GM21528 (cell line): ENCODE data around the gene PSMB4.
A peak's percentile ranks its signal among the peaks of the same experiment; 100 is the strongest.
"Not testable (repeated sequence)": the region's sequence is repeated elsewhere in the genome, so short reads cannot be mapped to it uniquely, and the experiment has no call there.

Experiments
- ATAC-seq: cut with Tn5 transposase; IDR thresholded peaks from one replicate; pipeline ENCODE4 v1.9.1; 2021; ENCODE audit warnings: mild to moderate bottlenecking, moderate library complexity; ENCODE audit not compliant: unreplicated experiment, low FRiP score

The PSMB4 gene

GRCh38 chr1:151399324-151400171 is at the start of gene PSMB4:
Gene PSMB4 (plus strand): TSS chr1:151399573. CDS start chr1:151399588, 15 bp downstream.
- ATAC-seq = peak; percentile 82

DNA sequence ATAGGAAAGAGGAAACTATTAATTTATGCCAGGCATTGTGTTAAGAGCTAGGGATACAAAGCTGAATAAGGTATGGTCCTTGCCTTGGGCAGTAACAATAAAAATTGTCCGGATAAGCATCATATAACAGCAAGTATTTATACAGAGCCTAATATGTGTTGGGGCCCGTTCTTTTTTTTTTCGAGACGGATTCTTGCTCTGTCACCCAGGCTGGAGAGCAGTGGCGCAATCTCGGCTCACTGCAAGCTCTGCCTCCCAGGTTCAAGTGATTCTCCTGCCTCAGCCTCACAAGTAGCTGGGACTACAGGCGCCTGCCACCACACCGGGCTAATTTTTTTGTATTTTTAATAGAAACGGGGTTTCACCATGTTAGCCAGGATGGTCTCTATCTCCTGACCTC is 49.0 kb upstream of the PSMB4 start:
- not testable (repeated sequence) for ATAC-seq

DNA sequence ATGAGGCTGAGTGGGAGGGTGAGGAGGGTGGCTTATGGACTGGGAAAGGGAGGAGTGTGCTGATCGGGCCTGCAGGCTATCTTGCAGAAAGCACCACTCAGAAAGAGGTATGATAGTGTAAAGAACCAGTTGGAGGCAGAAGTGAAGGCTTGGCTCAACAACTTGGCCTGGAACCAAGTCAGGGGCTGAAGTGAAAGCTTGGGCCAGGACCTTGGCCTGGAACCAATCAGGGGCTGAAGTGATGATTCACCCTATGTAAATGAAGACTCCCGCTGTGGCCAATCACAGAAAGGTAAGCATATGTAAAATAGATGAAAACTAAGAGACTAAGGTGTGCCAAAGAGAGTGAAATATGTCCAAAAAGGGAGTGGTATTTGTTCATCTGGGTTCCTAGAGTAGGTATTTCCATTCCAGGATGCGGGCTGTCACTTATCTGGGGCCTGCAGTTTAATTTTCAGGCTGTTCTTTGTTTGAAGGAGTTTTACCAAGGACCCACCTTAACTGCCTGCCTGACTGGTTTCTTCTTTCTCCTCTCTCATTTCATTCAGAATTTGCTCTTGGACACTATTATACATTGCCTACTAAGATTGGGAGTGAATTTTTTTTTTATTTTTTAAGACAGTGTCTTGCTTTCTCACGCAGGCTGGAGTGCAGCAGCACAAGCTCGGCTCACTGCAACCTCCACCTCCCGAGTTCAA is 47.2 kb upstream of the PSMB4 start:
- ATAC-seq = no peak

- ATAC-seq = no peak
These were observed 42.7 kb upstream of the PSMB4 start for GRCh38 chr1:151356696-151357095.

- ATAC-seq = no peak
These were observed 37.5 kb upstream of the PSMB4 start for GRCh38 chr1:151361883-151362282.

DNA sequence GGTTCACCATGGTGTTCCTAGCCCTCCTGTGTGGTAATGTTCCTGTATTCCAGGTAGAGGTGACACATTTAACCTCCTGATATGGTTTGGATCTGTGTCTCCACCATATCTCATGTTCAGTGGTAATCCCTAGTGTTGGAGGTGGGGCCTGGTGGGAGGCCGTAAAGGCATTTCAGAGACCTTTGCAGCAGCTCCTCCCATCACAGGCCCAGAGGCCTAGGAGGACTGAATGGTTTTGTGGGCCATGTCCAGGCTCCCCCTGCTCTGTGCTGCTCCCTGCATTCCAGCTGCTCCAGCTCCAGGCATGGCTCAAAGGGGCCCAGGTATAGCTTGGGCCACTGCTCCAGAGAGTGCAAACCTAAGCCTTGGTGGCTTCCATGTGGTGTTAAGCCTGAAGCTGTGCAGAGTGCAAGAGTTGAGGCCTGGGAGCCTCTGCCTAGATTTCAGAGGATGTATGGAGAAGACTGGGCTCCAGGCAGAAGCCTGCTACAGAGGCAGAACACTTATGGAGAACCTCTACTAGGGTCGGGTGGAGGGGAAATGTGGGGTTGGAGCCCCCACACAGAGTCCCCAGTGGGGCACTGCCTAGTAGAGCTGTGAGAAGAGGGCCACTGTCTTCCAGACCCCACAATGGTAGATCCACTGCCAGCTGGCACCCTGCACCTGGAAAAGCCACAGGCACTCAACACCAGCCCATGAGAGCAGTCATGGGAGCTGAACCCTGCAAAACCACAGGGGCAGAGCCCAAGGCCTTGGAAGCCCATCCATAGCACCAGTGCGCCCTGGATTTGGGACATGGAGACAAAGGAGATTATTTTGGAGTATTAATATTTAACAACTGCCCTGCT is 36.8 kb upstream of the PSMB4 start:
- no peak for ATAC-seq

DNA sequence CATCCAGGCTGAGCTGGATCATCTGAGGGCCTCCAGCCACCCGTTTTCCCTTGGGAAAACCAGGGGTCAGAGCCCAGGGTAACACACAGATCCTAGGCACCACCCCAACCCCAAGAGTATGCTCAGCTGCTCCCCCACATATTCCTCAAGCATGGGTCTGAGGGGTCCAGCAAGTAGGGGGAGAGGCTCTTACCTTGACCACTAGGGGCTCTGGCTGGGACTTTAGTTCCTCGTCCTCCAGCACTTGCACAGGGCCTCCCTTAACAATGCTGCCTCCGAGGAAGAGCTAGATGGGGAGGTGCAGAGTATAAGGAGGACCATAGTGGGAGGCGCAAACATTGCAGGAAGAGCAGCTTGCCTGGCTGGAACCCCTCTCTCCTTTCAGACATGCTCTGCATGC is 34.4 kb upstream of the PSMB4 start:
- no peak for ATAC-seq

DNA sequence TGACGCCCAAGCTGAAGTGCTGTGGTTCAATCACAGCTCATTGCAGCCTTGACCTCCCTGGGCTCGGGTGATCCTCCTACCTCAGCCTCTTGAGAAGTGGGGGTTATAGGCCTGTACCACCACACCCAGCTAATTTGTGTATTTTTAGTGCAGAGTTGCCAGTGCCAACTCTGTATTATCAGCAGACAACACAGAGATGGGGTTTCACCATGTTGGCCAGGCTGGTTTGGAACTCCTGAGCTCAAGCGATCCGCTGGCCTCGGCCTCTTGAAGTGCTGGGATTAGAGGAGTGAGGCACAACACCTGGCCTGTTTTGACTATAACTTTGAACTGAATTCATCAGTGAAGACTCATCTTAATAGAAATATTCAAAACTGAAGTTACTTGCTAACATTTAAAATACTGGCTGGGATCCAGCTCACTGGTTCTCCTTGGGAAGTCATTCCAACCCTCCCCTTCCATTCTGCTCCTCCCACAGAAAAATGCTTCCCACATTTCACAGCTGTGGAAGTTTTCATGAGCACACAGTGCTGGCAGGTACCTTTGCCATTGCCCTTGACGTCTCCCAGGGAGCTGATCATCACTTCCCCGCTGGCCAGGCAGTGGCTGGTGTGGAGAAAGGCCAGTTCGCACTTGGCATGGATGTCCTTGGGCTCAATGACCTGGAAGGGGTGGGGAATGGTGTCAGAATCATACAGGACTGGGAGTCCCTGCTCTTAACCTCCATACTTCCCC is 31.5 kb upstream of the PSMB4 start:
- no peak for ATAC-seq

- ATAC-seq = no peak
These were observed 30.7 kb upstream of the PSMB4 start for GRCh38 chr1:151368393-151369301.

DNA sequence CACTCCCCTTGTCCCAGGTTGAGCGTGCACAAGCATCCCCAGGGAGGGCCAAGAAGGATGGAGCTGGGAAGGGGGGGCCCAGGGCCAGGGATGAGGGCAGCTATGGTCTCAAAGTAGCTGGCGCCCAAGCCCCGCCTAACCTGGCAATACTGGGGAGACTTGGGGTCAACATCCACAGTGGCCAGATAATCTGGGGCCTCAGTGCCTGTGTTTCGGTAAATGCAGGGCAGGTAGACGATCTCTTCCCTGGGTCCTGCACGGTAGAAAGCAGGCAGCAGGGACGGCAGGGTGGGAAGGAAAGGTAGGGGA is 30.1 kb upstream of the PSMB4 start:
- ATAC-seq = no peak

- no peak for ATAC-seq
These were observed 29.7 kb upstream of the PSMB4 start for GRCh38 chr1:151369621-151370048.

- no peak for ATAC-seq
These were observed 29.0 kb upstream of the PSMB4 start for GRCh38 chr1:151370211-151370911.

- no peak for ATAC-seq
These were observed 27.9 kb upstream of the PSMB4 start for GRCh38 chr1:151371370-151372057.

DNA sequence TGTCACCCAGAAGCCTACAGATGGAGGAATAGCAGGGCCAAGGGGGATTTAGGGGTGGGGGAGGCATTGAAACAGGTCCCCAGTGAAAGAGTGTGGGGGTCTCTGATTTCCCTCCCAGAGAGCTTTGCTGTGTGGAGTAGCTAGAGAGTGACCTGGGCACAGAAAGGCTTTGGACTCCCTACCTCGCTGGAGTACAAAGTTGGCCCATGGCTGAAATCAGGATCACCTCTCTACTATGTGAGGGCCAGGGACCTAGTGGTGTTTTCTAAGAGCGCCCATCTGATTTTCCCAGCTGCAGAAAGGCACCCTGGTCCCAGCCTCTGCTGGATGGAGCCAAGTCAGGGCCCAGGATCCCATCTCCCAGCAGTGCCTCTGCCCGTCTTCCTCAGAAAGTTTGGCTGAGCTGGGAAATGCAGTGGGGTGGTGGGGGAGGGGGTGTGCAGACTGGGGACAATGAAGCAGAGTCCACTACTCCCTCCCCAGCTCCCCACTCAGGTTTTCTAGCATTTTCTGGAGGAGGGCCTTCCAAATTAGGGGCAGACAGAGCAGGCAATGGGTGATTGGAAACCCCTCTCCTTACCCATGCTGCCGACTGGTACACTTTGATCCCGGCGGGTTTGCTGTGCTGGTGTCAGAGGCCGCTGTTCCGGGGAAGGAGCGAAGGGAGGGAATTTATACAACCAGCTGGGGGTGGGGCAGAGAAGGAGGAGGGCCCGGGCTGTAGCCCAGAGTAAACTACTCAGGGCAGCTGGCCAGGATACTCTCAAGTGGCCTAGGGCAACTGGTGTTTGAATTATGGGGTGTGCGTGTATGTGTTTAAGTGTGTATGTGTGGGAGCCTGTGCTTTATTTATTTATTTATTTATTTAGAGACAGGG is 27.1 kb upstream of the PSMB4 start, which contains the start of gene SELENBP1:
Gene SELENBP1 (minus strand): TSS at position 648 of the 877 bp plus-strand sequence. CDS start 64 bp downstream, at position 584.
- no peak for ATAC-seq

GRCh38 chr1:151373196-151373595 is 26.2 kb upstream of the PSMB4 start:
- ATAC-seq = no peak

DNA sequence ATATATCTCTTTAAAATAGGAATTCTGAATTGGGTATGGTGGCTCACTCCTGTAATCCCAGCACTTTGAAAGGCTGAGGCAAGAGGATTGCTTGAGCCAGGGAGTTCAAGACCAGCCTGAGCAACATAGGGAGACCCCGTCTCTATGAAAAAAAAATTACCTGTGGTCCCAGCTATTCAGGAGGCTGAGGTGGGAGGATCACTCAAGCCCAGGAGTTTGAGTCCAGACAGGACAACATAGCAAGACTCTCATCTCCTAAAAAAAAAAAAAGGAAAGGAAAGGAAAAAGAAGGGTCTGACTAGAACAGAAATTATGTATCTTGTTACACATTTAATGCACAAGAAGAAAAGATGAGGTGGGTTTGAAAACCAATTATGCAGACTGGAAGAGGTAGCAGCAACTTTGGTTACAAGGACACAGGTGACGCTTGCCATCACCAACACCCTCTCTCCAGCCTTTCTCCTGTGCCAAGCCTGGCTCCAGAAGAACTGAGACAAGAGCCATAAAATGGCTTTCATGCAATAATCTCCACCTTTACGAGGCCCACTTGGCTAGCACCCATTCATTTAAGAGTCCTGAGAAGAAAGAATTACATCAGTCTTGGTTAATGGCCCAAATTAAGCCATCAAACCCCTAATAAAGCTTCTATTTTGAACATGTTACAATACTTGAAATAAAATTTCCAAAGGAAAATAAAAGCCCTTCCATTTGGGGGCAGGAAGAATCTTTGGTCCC is 22.1 kb upstream of the PSMB4 start:
- ATAC-seq = no peak
